ENCODE data around the gene TINAG. TPM values are rescaled to one million over a fixed set of nuclear protein-coding genes. Genes with fewer than 3 reads are reported as not detected.

Gene TINAG
- total RNA-seq, 3 donors from 2014 or later, result not detected

GRCh38 chr6:54354608-54355007 lies 46.4 kb downstream of the TINAG start:
- H3K36me3 Mint-ChIP-seq (ENCODE audit: insufficient read depth), result no peaks in the 10 kb centered on the region
- no peaks in the 10 kb centered on the region for H3K27me3 Mint-ChIP-seq (ENCODE audit: low read depth)
- no peak for DNase-seq
- H3K4me1 Mint-ChIP-seq (ENCODE audit: low read depth), result no peaks in the 10 kb centered on the region
- H3K9me3 Mint-ChIP-seq, result peaks cover 3% of the 10 kb centered on the region
- no peak overlapping the region for H3K4me3 Mint-ChIP-seq
- no peak for ATAC-seq

DNA sequence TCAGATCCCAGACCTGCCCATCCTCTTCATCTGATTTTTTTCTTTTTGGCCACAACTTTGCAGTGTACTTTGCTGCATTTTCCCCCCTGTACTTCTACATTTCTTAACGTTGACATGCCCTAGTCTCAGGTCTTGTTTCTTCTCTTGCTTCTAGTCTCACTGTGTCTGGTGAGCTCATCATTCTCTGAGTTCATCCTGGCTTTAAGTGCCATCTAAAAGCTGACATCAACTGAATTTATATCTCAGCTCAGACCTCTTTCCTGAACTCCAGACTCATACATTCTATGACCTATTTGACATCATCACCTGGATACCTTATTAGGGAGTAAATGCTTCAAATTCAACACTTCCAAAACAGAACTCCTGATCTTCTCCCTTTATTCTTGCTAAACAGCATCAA lies 48.9 kb downstream of the TINAG start:
- H3K4me1 Mint-ChIP-seq (ENCODE audit: low read depth), result no peaks in the 10 kb centered on the region
- H3K4me3 Mint-ChIP-seq, result no peak overlapping the region
- ATAC-seq, result no peak

GRCh38 chr6:54361188-54361587 lies 52.9 kb downstream of the TINAG start:
- no peak for DNase-seq
- Mint-ChIP-seq H3K27me3 (ENCODE audit: low read depth) (no peaks in the 10 kb centered on the region), H3K9me3 (peaks cover 3% of the 10 kb centered on the region), H3K4me3 (no peak overlapping the region), H3K36me3 (ENCODE audit: insufficient read depth) (no peaks in the 10 kb centered on the region), H3K4me1 (ENCODE audit: low read depth) (no peaks in the 10 kb centered on the region)
- ATAC-seq, result no peak

More for the DNA sequence above, 48.9 kb downstream of the TINAG start:
- no peak for DNase-seq
- Mint-ChIP-seq H3K36me3 (ENCODE audit: insufficient read depth) (no peaks in the 10 kb centered on the region), H3K27me3 (ENCODE audit: low read depth) (no peaks in the 10 kb centered on the region), H3K9me3 (peaks cover 3% of the 10 kb centered on the region)

GRCh38 chr6:54361734-54362133 lies 53.5 kb downstream of the TINAG start:
- DNase-seq, result no peak
- Mint-ChIP-seq H3K27me3 (ENCODE audit: low read depth) (no peaks in the 10 kb centered on the region), H3K4me1 (ENCODE audit: low read depth) (no peaks in the 10 kb centered on the region), H3K36me3 (ENCODE audit: insufficient read depth) (no peaks in the 10 kb centered on the region), H3K4me3 (no peak overlapping the region), H3K9me3 (peaks cover 3% of the 10 kb centered on the region)
- ATAC-seq, result no peak

- DNase-seq, result no peak
- Mint-ChIP-seq H3K4me1 (ENCODE audit: low read depth) (no peaks in the 10 kb centered on the region), H3K4me3 (no peak overlapping the region), H3K9me3 (no peaks in the 10 kb centered on the region), H3K27me3 (ENCODE audit: low read depth) (no peaks in the 10 kb centered on the region), H3K36me3 (ENCODE audit: insufficient read depth) (no peaks in the 10 kb centered on the region)
- ATAC-seq, result no peak
Observed at GRCh38 chr6:54366667-54367327, 58.6 kb downstream of the TINAG start.

DNA sequence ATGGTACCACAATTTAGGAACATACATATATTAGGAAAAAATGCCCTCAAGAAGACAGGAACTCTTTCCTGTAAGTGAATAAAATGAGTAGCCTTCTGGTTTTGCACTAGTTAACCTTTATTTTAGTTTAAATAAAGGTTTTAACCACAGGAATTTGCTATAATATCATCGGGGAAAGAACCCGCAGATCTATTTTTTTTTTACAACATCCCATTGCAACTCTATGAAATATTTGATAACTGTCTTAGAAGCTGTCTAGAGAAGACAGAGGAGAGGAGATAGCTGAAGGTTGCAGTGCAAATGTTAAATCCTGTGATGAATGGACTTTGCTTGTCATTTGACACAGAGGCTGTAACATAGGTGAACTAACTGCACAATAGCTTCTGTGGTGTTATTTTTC lies 69.5 kb downstream of the TINAG start:
- Mint-ChIP-seq H3K4me1 (ENCODE audit: low read depth) (no peaks in the 10 kb centered on the region), H3K36me3 (ENCODE audit: insufficient read depth) (no peaks in the 10 kb centered on the region), H3K9me3 (peaks cover 4% of the 10 kb centered on the region), H3K27me3 (ENCODE audit: low read depth) (no peaks in the 10 kb centered on the region), H3K4me3 (no peak overlapping the region)
- no peak for ATAC-seq
- no peak for DNase-seq

DNA sequence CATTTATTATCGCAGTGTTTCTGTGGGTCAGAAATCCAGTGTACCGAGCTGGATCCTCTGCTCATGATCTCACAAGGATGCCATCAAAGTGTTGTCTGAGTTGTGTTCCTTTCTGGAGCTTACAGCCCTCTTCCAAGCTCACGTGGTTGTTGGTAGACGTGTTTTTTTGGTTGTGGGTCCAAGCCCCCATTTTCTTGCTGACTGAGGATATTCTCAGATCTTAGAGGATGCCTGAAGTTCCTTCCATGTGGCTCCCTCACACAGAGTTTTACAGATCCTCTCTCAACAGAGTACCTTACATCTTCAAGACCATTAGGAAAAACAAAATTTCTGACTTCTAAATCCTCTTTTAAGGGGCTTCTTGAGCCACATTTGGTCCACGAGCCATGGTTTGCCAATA lies 78.1 kb downstream of the TINAG start:
- DNase-seq, result no peak
- Mint-ChIP-seq H3K4me3 (no peak overlapping the region), H3K36me3 (ENCODE audit: insufficient read depth) (no peaks in the 10 kb centered on the region), H3K4me1 (ENCODE audit: low read depth) (no peaks in the 10 kb centered on the region), H3K9me3 (peaks cover 9% of the 10 kb centered on the region), H3K27me3 (ENCODE audit: low read depth) (no peaks in the 10 kb centered on the region)
- no peak for ATAC-seq

- no peaks in the 10 kb centered on the region for H3K27me3 Mint-ChIP-seq (ENCODE audit: low read depth)
- no peak overlapping the region for H3K4me3 Mint-ChIP-seq
- DNase-seq (no peak), ATAC-seq (no peak)
- no peaks in the 10 kb centered on the region for H3K36me3 Mint-ChIP-seq (ENCODE audit: insufficient read depth)
- peaks cover 23% of the 10 kb centered on the region for H3K9me3 Mint-ChIP-seq
- H3K4me1 Mint-ChIP-seq (ENCODE audit: low read depth), result no peaks in the 10 kb centered on the region
Observed at GRCh38 chr6:54390362-54390761, 82.1 kb downstream of the TINAG start.

GRCh38 chr6:54391577-54391976 lies 83.3 kb downstream of the TINAG start:
- Mint-ChIP-seq H3K9me3 (peaks cover 23% of the 10 kb centered on the region), H3K4me3 (no peak overlapping the region), H3K4me1 (ENCODE audit: low read depth) (no peaks in the 10 kb centered on the region), H3K36me3 (ENCODE audit: insufficient read depth) (no peaks in the 10 kb centered on the region), H3K27me3 (ENCODE audit: low read depth) (no peaks in the 10 kb centered on the region)
- DNase-seq, result no peak
- no peak for ATAC-seq

GRCh38 chr6:54403096-54403495 lies 94.9 kb downstream of the TINAG start:
- H3K9me3 Mint-ChIP-seq, result peaks cover 9% of the 10 kb centered on the region
- H3K4me1 Mint-ChIP-seq (ENCODE audit: low read depth), result no peaks in the 10 kb centered on the region
- no peak for DNase-seq

GRCh38 chr6:54404791-54405190 lies 96.5 kb downstream of the TINAG start:
- H3K9me3 Mint-ChIP-seq, result peaks cover 9% of the 10 kb centered on the region
- no peak for ATAC-seq

More at GRCh38 chr6:54403096-54403495, 94.9 kb downstream of the TINAG start:
- Mint-ChIP-seq H3K27me3 (ENCODE audit: low read depth) (no peaks in the 10 kb centered on the region), H3K4me3 (no peak overlapping the region), H3K36me3 (ENCODE audit: insufficient read depth) (no peaks in the 10 kb centered on the region)
- ATAC-seq, result no peak

DNA sequence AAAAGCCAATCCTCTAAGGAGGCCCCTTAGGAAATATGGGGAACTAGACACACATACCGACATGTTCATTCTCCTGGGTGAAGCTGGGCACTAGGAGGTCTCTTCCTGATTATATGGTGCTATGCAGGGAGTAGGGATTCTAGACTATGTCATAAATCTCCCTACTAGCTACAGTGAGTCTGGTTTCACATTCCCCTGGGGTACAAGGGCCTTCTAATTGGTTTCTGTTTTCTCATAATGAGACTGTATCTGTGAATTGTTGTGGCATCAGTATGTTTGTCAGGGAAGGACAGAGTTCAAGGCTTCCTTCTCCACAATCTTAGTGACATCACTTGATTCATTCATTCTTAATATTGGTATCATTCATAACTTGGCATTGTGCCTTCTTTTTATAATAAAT lies 103.5 kb downstream of the TINAG start:
- Mint-ChIP-seq H3K9me3 (peaks cover 3% of the 10 kb centered on the region), H3K4me3 (no peak overlapping the region), H3K36me3 (ENCODE audit: insufficient read depth) (no peaks in the 10 kb centered on the region), H3K27me3 (ENCODE audit: low read depth) (no peaks in the 10 kb centered on the region), H3K4me1 (ENCODE audit: low read depth) (no peaks in the 10 kb centered on the region)
- DNase-seq (no peak), ATAC-seq (no peak)

More at GRCh38 chr6:54404791-54405190, 96.5 kb downstream of the TINAG start:
- H3K27me3 Mint-ChIP-seq (ENCODE audit: low read depth), result no peaks in the 10 kb centered on the region
- no peak for DNase-seq
- H3K4me3 Mint-ChIP-seq, result no peak overlapping the region
- H3K4me1 Mint-ChIP-seq (ENCODE audit: low read depth), result no peaks in the 10 kb centered on the region
- H3K36me3 Mint-ChIP-seq (ENCODE audit: insufficient read depth), result no peaks in the 10 kb centered on the region

DNA sequence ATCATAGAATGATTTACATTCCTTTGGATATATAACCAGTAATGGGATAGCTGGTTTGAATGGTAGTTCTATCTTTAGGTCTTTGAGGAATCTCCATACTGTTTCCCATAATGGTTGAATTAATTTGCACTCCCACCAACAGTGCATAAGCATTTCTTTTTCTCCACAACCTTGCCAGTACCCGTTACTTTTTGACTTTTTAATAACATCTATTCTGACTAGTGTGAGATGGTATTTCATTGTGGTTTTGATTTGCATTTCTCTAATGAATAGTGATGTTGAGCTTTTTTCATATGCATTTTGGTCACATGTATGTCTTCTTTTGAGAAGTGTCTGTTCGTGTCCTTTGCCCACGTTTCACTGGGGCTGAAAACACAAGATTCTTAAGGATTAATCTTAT lies 107.3 kb downstream of the TINAG start:
- ATAC-seq (no peak), DNase-seq (no peak)
- Mint-ChIP-seq H3K4me3 (no peak overlapping the region), H3K27me3 (ENCODE audit: low read depth) (no peaks in the 10 kb centered on the region), H3K4me1 (ENCODE audit: low read depth) (no peaks in the 10 kb centered on the region), H3K9me3 (peaks cover 16% of the 10 kb centered on the region), H3K36me3 (ENCODE audit: insufficient read depth) (no peaks in the 10 kb centered on the region)

- Mint-ChIP-seq H3K36me3 (ENCODE audit: insufficient read depth) (no peaks in the 10 kb centered on the region), H3K27me3 (ENCODE audit: low read depth) (no peaks in the 10 kb centered on the region), H3K9me3 (peaks cover 20% of the 10 kb centered on the region), H3K4me1 (ENCODE audit: low read depth) (no peaks in the 10 kb centered on the region), H3K4me3 (no peak overlapping the region)
- no peak for ATAC-seq
- no peak for DNase-seq
Observed at GRCh38 chr6:54419885-54420284, 111.6 kb downstream of the TINAG start.

GRCh38 chr6:54426995-54427394 lies 118.8 kb downstream of the TINAG start:
- Mint-ChIP-seq H3K36me3 (ENCODE audit: insufficient read depth) (no peaks in the 10 kb centered on the region), H3K27me3 (ENCODE audit: low read depth) (no peaks in the 10 kb centered on the region), H3K9me3 (peaks cover 9% of the 10 kb centered on the region), H3K4me3 (no peak overlapping the region), H3K4me1 (ENCODE audit: low read depth) (no peaks in the 10 kb centered on the region)
- no peak for DNase-seq
- no peak for ATAC-seq
